ENCODE measurements around the gene EOLA1.

DNA sequence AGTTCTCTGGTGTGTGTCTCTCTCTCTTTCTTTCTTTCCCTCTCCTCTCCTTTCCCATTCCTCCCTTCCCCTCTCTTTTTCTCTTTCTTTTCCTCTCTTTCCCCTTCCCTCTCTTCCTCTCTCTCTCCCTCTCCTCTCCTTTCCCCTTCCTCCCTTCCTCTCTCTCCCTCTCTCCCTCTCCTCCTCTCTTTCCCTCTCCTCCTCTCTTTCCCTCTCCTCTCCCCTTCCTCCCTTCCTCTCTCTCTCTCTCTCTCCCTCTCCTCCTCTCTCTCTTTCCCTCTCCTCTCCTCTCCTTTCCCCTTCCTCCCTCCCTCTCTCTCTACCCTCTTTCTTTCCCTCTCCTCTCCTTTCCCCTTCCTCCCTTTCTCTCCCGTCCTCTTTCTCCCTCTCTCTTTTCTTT, 12.4 kb upstream of the EOLA1 start:
- TF ChIP-seq, protein P1, sequence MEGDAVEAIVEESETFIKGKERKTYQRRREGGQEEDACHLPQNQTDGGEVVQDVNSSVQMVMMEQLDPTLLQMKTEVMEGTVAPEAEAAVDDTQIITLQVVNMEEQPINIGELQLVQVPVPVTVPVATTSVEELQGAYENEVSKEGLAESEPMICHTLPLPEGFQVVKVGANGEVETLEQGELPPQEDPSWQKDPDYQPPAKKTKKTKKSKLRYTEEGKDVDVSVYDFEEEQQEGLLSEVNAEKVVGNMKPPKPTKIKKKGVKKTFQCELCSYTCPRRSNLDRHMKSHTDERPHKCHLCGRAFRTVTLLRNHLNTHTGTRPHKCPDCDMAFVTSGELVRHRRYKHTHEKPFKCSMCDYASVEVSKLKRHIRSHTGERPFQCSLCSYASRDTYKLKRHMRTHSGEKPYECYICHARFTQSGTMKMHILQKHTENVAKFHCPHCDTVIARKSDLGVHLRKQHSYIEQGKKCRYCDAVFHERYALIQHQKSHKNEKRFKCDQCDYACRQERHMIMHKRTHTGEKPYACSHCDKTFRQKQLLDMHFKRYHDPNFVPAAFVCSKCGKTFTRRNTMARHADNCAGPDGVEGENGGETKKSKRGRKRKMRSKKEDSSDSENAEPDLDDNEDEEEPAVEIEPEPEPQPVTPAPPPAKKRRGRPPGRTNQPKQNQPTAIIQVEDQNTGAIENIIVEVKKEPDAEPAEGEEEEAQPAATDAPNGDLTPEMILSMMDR (IDR thresholded peaks at IDR 0.05) = no peak
- TF ChIP-seq POLR2A (IDR thresholded peaks at IDR 0.05) = no peak
